Peyer's patch (tissue), 4 donors: ENCODE data around the gene TRIM69.

Source experiments
- CTCF ChIP-seq, 6 experiments: fragments of 450-650 bp in 4 of 6; fragments of 200-600 bp in 2 of 6; sonication (generic) in 1 of 6; IDR thresholded peaks; one replicate each; pipeline ENCODE4 v1.5.1; 2017 to 2019; ENCODE audit warnings: antibody characterized with exemption in 6 of 6, mild to moderate bottlenecking in 3 of 6, moderate library complexity in 1 of 6
- POLR2A ChIP-seq, 2 donors: fragments of 450-650 bp; IDR thresholded peaks; one replicate each; pipeline ENCODE4 v1.5.1; 2017; ENCODE audit warnings: antibody characterized with exemption in 2 of 2, mild to moderate bottlenecking in 2 of 2, moderate library complexity in 2 of 2

- TF ChIP-seq CTCF (IDR thresholded peaks at IDR 0.05) (no peak), POLR2A (IDR thresholded peaks at IDR 0.05) (no peak)
Measured at GRCh38 chr15:44775953-44776352, 39.6 kb downstream of the TRIM69 start.
